ENCODE data around the gene CCDC57.

Gene CCDC57

DNA sequence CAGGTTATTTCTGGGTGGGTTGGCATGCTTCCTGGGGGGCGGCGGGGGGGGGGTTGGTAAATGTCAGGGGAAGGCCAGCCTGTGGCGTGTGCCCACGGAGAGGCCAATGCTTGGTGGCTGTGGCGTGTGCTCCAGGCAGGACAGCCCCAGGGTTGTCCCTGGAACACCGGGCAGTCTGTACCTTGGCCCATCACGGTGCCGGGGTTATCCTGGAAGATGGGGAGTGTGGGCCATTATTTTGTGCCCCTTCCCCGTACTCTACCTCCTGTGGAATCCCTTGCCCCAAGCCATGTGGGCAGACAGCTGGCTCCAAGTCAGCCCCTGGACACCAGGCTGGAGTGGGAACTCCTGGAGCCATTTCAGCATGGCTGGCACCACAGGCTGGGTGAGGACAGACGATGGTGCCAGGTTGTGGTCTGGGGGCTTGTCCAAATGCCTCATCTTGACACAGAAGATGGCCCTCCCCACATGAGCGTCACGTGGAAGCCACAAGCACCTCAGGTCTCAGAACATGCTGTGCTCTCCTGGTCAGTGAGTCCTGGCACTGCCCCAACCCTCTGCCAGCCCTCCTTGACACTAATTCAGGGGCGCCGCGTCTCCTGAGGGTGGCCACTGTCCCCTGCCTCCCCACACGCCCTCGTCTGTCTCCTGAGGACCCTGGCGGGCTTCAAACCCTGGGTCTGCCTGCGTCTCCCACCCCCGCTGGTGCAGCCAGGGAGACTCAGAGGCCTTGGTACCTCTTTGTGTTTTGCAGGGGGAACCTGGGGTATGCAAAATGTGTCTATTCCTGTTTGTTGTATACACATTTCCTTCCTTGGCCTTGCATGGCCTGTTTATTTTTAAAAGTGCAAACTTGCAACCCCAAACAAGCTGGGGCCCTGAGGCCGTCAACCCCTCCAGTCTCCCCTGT, 20.5 kb upstream of the CCDC57 start:
- no peaks in the 10 kb centered on the region for H3K9me3 ChIP-seq (ENCODE audit: control insufficient read depth, low read length)
- WGBS, 2 experiments (ENCODE audit: insufficient coverage in 2 of 2) = 81 to 83% methylated on average over 10 to 18 of the region's 21 CpGs
- H3K4me3 ChIP-seq (ENCODE audit: extremely low read depth, insufficient read depth, low read length, poor library complexity, severe bottlenecking) = no peak overlapping the region
- no peak overlapping the region for H3K27ac ChIP-seq (ENCODE audit: low read depth, low read length, severe bottlenecking)
- peaks cover 41% of the 10 kb centered on the region for H3K36me3 ChIP-seq (ENCODE audit: control insufficient read depth, insufficient read depth, low read length)
- peaks cover 51% of the 10 kb centered on the region for H3K4me1 ChIP-seq (ENCODE audit: control insufficient read depth, insufficient read depth, low read length, poor library complexity, severe bottlenecking)

DNA sequence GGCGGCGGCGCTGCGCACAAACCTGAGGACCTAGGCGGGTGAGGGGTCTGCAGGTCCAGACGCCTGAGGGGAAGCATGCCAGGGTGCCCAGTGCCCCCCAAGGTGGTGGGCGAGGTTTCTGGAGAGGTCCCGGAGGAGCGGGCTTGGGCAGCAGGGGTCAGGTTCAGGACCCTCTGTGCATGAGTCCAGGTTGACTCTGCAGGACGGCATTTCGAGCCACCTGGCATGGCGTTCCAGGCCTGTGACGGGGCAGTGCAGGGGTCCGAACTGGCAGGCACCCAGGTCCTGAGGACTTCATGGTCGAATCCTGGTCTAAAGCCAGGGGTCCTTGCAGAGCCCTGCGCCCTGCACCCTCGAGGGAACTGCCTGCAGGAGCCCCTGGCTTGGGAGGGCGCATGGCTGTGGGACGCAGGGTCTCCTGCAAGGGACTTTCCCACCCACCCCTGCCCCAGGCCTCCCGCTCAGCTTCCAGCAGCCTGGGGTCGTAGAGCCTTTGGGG, 19.7 kb upstream of the CCDC57 start:
- no peaks in the 10 kb centered on the region for H3K9me3 ChIP-seq (ENCODE audit: control insufficient read depth, low read length)
- H3K27ac ChIP-seq (ENCODE audit: low read depth, low read length, severe bottlenecking) = no peak overlapping the region
- H3K4me1 ChIP-seq (ENCODE audit: control insufficient read depth, insufficient read depth, low read length, poor library complexity, severe bottlenecking) = peaks cover 50% of the 10 kb centered on the region
- WGBS, 2 experiments (ENCODE audit: insufficient coverage in 2 of 2) = 72 to 81% methylated on average over 15 to 20 of the region's 21 CpGs
- peak overlapping the region; percentile 77 for H3K4me3 ChIP-seq (ENCODE audit: extremely low read depth, insufficient read depth, low read length, poor library complexity, severe bottlenecking)
- peaks cover 36% of the 10 kb centered on the region for H3K36me3 ChIP-seq (ENCODE audit: control insufficient read depth, insufficient read depth, low read length)

DNA sequence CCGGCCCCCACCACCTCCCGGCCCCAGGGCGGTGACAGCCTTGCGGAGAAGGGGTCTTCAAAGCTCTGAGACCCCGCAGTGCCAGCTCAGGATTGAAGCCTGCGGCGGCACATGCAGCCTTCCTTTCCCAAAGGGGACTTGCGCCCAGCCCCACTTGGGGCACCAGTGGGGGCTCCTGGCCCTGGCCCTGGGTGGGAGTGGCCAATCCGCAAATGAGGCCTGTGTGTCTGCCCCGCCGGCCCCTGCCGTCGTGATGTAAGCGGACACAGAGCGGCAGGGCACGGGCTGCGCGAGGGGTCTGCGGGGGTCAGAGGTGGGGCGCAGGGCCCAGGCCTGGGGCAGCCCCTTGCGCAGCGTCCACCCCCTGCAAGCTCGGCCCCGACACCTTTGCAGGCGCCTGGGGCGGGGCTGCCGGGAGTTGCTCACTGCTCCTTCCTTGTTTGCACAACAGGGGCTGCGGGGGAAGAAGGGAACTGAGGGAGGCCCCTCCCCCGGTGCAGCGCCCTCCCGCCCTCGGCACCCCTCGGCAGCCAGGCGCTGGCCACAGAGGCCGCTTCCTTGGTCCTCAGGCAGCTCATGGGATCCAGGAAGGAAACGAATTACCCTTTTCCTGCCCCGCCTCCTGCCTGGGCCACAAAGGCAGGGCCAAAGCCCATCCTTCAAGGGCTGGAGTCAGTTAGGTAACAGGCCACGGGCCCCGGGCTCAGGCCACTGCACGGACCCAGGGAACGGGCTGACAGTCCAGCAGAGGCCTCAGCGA, 19.1 kb upstream of the CCDC57 start:
- Histone ChIP-seq H3K36me3 (ENCODE audit: control insufficient read depth, insufficient read depth, low read length) (peaks cover 31% of the 10 kb centered on the region), H3K27ac (ENCODE audit: low read depth, low read length, severe bottlenecking) (peak overlapping the region; percentile 12), H3K4me3 (ENCODE audit: extremely low read depth, insufficient read depth, low read length, poor library complexity, severe bottlenecking) (peak overlapping the region; percentile 77), H3K9me3 (ENCODE audit: control insufficient read depth, low read length) (no peaks in the 10 kb centered on the region), H3K4me1 (ENCODE audit: control insufficient read depth, insufficient read depth, low read length, poor library complexity, severe bottlenecking) (peaks cover 47% of the 10 kb centered on the region)
- 6 to 8% methylated on average over 32 to 37 of the region's 42 CpGs for WGBS, 2 experiments (ENCODE audit: insufficient coverage in 2 of 2)

DNA sequence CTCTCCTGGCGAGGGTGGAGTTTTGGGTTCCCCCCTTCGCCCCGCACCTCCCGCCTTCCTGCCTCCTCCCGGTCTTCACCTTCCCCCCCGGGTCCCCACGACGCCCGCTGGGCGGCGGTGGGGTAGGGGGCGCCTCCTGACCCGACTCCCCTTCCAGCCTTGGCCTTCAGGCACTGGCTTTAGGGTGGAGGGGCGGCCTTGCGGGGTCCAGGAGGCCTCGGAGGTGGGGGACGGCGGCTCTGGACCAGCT, 18.6 kb upstream of the CCDC57 start:
- H3K27ac ChIP-seq (ENCODE audit: low read depth, low read length, severe bottlenecking) = peak overlapping the region; percentile 12
- 0 to 1% methylated on average over 4 to 10 of the region's 18 CpGs for WGBS, 2 experiments (ENCODE audit: insufficient coverage in 2 of 2)
- peaks cover 44% of the 10 kb centered on the region for H3K4me1 ChIP-seq (ENCODE audit: control insufficient read depth, insufficient read depth, low read length, poor library complexity, severe bottlenecking)
- no peaks in the 10 kb centered on the region for H3K9me3 ChIP-seq (ENCODE audit: control insufficient read depth, low read length)
- H3K36me3 ChIP-seq (ENCODE audit: control insufficient read depth, insufficient read depth, low read length) = peaks cover 27% of the 10 kb centered on the region
- peak overlapping the region; percentile 77 for H3K4me3 ChIP-seq (ENCODE audit: extremely low read depth, insufficient read depth, low read length, poor library complexity, severe bottlenecking)

DNA sequence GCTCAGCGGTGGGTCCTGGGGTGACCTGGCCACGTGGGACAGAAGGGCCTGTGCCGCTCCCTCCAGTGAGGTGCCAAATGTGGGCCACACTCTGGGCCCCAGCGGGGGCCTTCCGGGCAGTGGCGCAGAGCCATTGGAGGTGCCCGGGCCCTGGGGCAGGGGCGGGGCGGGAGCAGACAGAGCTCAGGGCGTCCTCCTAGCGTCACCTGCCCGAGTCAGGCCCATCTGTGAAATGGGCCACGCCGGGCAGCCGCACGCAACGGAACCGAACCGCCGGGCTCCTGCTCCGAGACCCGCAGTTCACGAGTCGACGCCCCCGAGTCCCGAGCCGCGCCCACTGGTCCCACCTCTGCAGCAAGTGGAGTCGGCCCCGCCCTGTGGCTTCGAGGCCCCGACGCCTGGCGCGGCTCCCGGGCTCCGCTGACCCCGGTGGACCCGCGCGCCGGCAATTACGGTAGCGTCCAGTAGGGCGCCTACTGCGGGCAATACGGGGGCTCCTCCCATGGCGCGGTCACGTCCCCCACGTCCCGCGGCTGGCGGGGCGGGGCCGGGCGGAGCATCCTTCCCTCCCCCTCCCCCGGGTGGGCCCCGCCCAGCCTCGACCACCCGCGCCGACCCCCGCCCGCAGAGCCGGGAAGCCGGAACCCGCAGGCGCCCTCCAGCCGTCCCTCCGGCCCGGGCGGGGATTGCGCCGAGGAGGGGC, 18.1 kb upstream of the CCDC57 start:
- H3K4me3 ChIP-seq (ENCODE audit: extremely low read depth, insufficient read depth, low read length, poor library complexity, severe bottlenecking) = peak overlapping the region; percentile 77
- no peak overlapping the region for H3K27ac ChIP-seq (ENCODE audit: low read depth, low read length, severe bottlenecking)
- no peaks in the 10 kb centered on the region for H3K9me3 ChIP-seq (ENCODE audit: control insufficient read depth, low read length)
- peaks cover 22% of the 10 kb centered on the region for H3K36me3 ChIP-seq (ENCODE audit: control insufficient read depth, insufficient read depth, low read length)
- 37 to 45% methylated on average over 26 to 56 of the region's 76 CpGs for WGBS, 2 experiments (ENCODE audit: insufficient coverage in 2 of 2)
- H3K4me1 ChIP-seq (ENCODE audit: control insufficient read depth, insufficient read depth, low read length, poor library complexity, severe bottlenecking) = peaks cover 41% of the 10 kb centered on the region

DNA sequence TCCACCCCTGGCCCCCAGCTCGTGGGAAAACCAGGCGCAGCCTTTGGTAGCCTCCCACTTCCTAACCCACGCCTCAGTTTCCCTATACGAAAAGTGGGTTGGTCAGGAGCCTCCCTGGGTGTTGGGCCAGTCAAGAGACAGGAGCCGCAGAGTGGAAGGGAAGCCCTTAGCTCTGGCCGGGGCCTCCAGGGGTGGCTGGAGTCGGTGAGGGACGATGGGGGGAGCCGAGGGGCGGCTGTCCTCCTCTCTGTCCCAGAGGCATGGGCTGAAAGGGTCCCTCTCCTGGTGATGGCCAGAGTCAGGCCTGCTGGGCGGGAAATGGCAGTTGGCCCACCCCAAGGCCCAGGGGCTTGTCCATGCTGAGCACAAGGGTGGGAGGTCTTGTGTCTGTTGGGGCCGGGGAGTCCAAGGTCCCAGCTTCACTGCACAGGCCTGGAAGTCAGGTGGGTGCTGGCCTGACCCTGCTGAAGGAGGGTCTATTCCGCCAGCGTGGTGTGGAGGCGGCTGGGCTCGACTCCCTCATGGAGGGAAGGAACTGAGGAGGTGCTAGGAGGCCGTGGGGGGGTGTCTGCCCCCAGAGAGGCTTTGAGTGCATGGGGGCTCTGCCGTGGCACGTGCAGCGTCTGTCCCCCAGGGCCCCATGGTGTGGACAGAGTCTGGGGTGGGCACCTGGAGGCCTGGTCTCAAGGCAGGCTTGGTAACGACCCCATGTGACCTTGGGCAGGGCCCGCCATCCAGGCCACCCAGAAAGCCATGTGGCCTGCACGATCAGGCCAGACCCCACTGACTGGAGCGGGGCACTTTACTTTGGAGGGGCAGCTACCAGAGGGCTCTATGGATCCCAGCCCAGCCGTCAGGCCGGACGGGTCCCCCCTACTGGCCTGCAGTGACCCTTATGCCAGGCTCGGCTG, 17.3 kb upstream of the CCDC57 start:
- Histone ChIP-seq H3K36me3 (ENCODE audit: control insufficient read depth, insufficient read depth, low read length) (peaks cover 16% of the 10 kb centered on the region), H3K9me3 (ENCODE audit: control insufficient read depth, low read length) (no peaks in the 10 kb centered on the region), H3K27ac (ENCODE audit: low read depth, low read length, severe bottlenecking) (peak overlapping the region; percentile 41), H3K4me3 (ENCODE audit: extremely low read depth, insufficient read depth, low read length, poor library complexity, severe bottlenecking) (peak overlapping the region; percentile 77), H3K4me1 (ENCODE audit: control insufficient read depth, insufficient read depth, low read length, poor library complexity, severe bottlenecking) (peaks cover 42% of the 10 kb centered on the region)
- WGBS, 2 experiments (ENCODE audit: insufficient coverage in 2 of 2) = 74 to 75% methylated on average over 21 to 26 of the region's 28 CpGs

DNA sequence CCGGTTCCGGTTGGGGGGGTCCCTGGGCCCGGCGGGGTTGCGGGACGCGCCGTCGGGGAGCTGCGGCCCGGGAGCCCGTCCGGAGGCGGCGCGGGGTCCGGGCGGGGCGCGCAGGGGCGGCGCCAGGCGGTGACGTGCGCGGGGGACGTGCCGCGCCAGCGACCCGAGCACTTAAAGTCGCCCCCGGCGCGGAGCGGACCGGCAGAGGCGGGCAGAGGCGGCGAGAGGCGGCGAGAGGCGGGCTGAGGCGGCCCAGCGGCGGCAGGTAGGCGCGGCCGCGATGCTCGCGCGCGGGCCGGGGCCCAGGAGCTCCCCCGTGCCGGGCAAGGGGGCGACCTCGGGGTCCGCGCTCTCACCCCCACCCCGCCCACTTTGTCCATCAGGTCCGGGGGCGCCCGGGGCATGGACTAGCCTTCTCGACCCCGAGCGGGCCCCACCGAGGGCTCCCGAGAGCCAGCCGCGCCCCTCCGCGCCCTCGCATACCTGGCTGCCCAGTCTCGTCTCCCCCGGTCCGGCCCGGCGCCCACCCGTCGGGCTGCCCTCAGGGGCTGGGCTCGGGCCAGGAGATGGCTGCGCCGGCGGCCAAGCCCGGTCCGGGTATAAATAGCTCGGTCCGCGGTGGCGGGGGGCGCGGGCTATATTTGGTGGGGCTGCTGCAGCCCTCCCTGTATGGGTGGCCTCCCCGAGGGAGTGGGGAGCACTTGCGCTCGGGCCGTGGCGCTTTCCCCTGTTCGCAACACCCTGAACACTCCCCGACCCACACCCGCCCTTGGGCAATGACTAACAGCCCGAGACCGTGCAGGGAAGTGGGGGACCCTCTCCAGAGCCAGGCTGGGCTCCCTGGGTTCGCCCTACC, 16.4 kb upstream of the CCDC57 start, which contains the start of gene SLC16A3:
SLC16A3 (plus strand) TSS at position 201 of the 856 bp plus-strand sequence. CDS start 6,967 bp downstream, outside the sequence.
- Histone ChIP-seq H3K4me1 (ENCODE audit: control insufficient read depth, insufficient read depth, low read length, poor library complexity, severe bottlenecking) (peaks cover 33% of the 10 kb centered on the region), H3K9me3 (ENCODE audit: control insufficient read depth, low read length) (no peaks in the 10 kb centered on the region), H3K27ac (ENCODE audit: low read depth, low read length, severe bottlenecking) (peak within 1 kb of the TSS; percentile 41), H3K36me3 (ENCODE audit: control insufficient read depth, insufficient read depth, low read length) (peaks cover 10% of the 10 kb centered on the region), H3K4me3 (ENCODE audit: extremely low read depth, insufficient read depth, low read length, poor library complexity, severe bottlenecking) (peak within 1 kb of the TSS; percentile 77)
- 6 to 7% methylated on average over 66 to 84 of the region's 105 CpGs for WGBS, 2 experiments (ENCODE audit: insufficient coverage in 2 of 2)

DNA sequence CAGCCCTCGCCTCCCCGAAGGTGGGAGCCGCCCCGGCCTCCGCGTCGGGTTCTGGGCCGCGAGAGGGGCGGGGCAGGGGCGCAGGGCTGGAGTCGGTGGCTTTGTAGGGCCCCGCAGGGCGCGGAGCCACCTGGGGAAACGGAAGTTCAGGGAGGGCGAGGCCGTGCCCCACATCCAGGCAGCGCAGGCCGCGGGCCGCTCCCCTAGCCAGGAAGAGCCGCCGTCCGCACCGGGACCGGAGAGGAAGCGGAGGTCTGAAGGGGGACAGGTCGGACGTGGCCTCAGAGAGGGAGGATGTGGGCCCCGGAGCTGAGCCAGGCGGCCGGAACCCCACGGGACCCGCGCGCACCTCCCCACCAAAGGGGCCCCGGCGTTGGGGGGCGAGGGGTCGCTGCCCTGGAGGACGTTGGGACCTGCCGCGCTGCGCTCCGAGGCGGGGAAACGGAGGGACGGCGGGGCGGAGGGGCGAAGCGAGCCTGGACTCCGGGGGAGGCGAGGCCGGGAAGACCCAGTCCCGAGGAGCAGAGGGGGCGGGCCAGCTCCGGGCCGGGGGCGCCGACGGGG, 15.7 kb upstream of the CCDC57 start:
- peak overlapping the region; percentile 36 for H3K4me3 ChIP-seq (ENCODE audit: extremely low read depth, insufficient read depth, low read length, poor library complexity, severe bottlenecking)
- peaks cover 7% of the 10 kb centered on the region for H3K36me3 ChIP-seq (ENCODE audit: control insufficient read depth, insufficient read depth, low read length)

DNA sequence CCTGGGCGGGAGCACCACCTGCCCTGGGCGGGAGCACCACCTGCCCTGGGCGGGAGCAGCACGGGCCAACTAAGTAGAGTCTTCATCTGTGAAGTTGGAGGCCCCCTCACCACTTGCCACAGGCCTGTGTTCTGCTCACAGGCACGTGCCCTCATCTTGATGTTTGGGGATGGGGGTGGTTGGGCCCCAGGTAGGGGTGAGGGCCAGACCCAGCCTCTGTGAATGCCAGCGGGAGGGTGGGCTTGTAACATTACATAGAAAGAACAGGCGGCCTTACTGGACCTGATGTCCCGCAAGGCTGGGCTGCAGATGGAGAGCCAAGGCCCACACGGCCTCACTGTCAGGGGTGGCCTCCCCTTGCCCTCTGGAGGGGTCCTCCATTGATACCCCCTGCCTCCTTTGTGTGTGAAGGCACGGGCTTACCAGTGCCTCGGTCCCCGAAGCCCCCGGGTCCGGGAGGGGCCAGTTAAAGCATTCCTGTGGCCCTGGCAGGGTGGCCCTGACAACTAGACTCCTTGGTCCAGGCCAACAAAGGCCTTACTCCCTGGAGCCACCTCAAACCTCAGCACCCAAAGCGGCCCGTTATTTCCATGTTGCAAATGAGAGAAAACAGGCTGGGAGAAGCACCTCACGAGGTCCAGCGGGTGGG, 15.1 kb upstream of the CCDC57 start:
- no peaks in the 10 kb centered on the region for H3K9me3 ChIP-seq (ENCODE audit: control insufficient read depth, low read length)
- peak overlapping the region; percentile 23 for H3K27ac ChIP-seq (ENCODE audit: low read depth, low read length, severe bottlenecking)
- WGBS, 2 experiments (ENCODE audit: insufficient coverage in 2 of 2) = 77 to 83% methylated on average over 12 to 16 of the region's 18 CpGs
- peak overlapping the region; percentile 36 for H3K4me3 ChIP-seq (ENCODE audit: extremely low read depth, insufficient read depth, low read length, poor library complexity, severe bottlenecking)
- H3K36me3 ChIP-seq (ENCODE audit: control insufficient read depth, insufficient read depth, low read length) = peaks cover 3% of the 10 kb centered on the region
- H3K4me1 ChIP-seq (ENCODE audit: control insufficient read depth, insufficient read depth, low read length, poor library complexity, severe bottlenecking) = peaks cover 27% of the 10 kb centered on the region

More for the DNA sequence above, 15.7 kb upstream of the CCDC57 start:
- WGBS, 2 experiments (ENCODE audit: insufficient coverage in 2 of 2) = 15 to 18% methylated on average over 31 to 49 of the region's 63 CpGs
- Histone ChIP-seq H3K4me1 (ENCODE audit: control insufficient read depth, insufficient read depth, low read length, poor library complexity, severe bottlenecking) (peaks cover 30% of the 10 kb centered on the region), H3K27ac (ENCODE audit: low read depth, low read length, severe bottlenecking) (peak overlapping the region; percentile 23), H3K9me3 (ENCODE audit: control insufficient read depth, low read length) (no peaks in the 10 kb centered on the region)
